ENCODE results near the gene TDRD1. TPM values are rescaled to one million over a fixed set of nuclear protein-coding genes. Genes with fewer than 3 reads are reported as not detected.

Gene TDRD1
- total and polyA plus RNA-seq, 10 of the 15 experiments (the other 5 are each of a cell fraction or from before 2014, with no cell fraction given): 0.03 to 0.04 TPM; not detected in 8

GRCh38 chr10:114266521-114266920 is 87.4 kb downstream of the TDRD1 start:
- H3K27me3 ChIP-seq (replicated peaks in 1 of 2; ENCODE audit: control insufficient read depth in 2 of 2, insufficient read depth in 2 of 2, low read length in 1 of 2): no peaks in the 10 kb centered on the region; a peak in 2 of 4 replicates
- H3K27ac ChIP-seq (ENCODE audit: control insufficient read depth, insufficient read depth): no peak overlapping the region
- 39% methylated on average over 5 of the region's 5 CpGs for WGBS (ENCODE audit: insufficient coverage, insufficient replicate concordance, low lambda C conversion rate, missing lambda C conversion rate)
- ChIA-PET SMC1A (ENCODE audit: uncharacterized antibody, unreplicated experiment) (no interaction called here), RAD21 (ENCODE audit: unreplicated experiment) (no interaction called here), CTCF (interaction anchor here (2.6 kb wide), 1 partner anchor 37 kb away, joined by 14 read pairs; no protein-coding TSS in a partner anchor), POLR2A (no interaction called here)
- no peaks in the 10 kb centered on the region for H3K79me2 ChIP-seq (ENCODE audit: control insufficient read depth, insufficient read depth, low read length)
- no peaks in the 10 kb centered on the region for H3K9me3 ChIP-seq (replicated peaks; ENCODE audit: control insufficient read depth, insufficient read depth, low read length)
- TF ChIP-seq IKZF1 (conservative IDR thresholded peaks at IDR 0.05): no peak
- no peak for TF ChIP-seq PML (IDR thresholded peaks at IDR 0.05; ENCODE audit: low read length)
- TF ChIP-seq NR2C2 (IDR thresholded peaks at IDR 0.05; ENCODE audit: borderline replicate concordance, control insufficient read depth, insufficient read length, low read depth): no peak
- TF ChIP-seq REST (IDR thresholded peaks at IDR 0.05; ENCODE audit: low read depth, low read length): no peak
- no peak for TF ChIP-seq CBFB (IDR thresholded peaks at IDR 0.05; ENCODE audit: low read depth)
- no peak for TF ChIP-seq NRF1 (conservative IDR thresholded peaks at IDR 0.05; ENCODE audit: low read depth, low read length)
- TF ChIP-seq SMAD5 (IDR thresholded peaks at IDR 0.05; ENCODE audit: low read depth): no peak
- H3K36me3 ChIP-seq (ENCODE audit: control insufficient read depth in 2 of 2, insufficient read depth in 2 of 2, low read length in 1 of 2): no peaks in the 10 kb centered on the region
- H4K20me1 ChIP-seq (ENCODE audit: control insufficient read depth, insufficient read depth): no peaks in the 10 kb centered on the region
- no peaks in the 10 kb centered on the region for H3K4me1 ChIP-seq (ENCODE audit: control insufficient read depth, insufficient read depth, low read length)
- no peak overlapping the region for H2AFZ ChIP-seq (ENCODE audit: control insufficient read depth, low read depth, low read length)
- no TSS peak for BruUV-seq (replicated peaks)
- intact Hi-C loops (cut with micrococcal nuclease; ENCODE audit: unreplicated experiment) (no loop called here), in situ Hi-C loops (cut with MboI) (no loop called here)
- ATAC-seq: no peak
- H3K9ac ChIP-seq (ENCODE audit: control insufficient read depth, insufficient read depth, low read length): no peak overlapping the region
- no peak overlapping the region for H3K4me3 ChIP-seq
- no peak overlapping the region for H3K4me2 ChIP-seq (ENCODE audit: control insufficient read depth, insufficient read depth)
- no peak for FAIRE-seq
- no peak for DNase-seq (ENCODE audit: low read depth, low spot score)
